K562 (cell line): Measurements from ENCODE around the gene ITPR1. TPM values are rescaled to one million over a fixed set of nuclear protein-coding genes. Genes with fewer than 3 reads are reported as not detected.
A peak's percentile ranks its signal among the peaks of the same experiment; 100 is the strongest.

Source experiments
- ATAC-seq: fragments of 200-7000 bp; cut with Tn5 transposase; 3 replicates; pipeline ENCODE4 v1.9.1; 2020; ENCODE audit warnings: moderate library complexity
- BruUV-seq: library from RNA; stranded (reverse); fragments of 400-500 nt; replicated peaks from 2 replicates; lab custom pipeline; 2021; lab: Mats Ljungman, UMichigan
- CTCF ChIA-PET: fragments of 300-600 bp; formaldehyde crosslinking; extraction: SDS; loops from one replicate; lab custom pipeline; 2021; ENCODE audit warnings: low intra/inter-chr PET ratio; lab: Yijun Ruan, JAX
- POLR2A ChIA-PET: fragments of 300-600, 350-650 bp; sonication (Branson Sonifier 250); formaldehyde crosslinking; extraction: SDS; loops from one replicate; lab custom pipeline; 2021; ENCODE audit warnings: antibody characterized with exemption, inconsistent platforms; lab: Yijun Ruan, JAX
- DNase-seq, 4 experiments: peaks; one replicate each; pipeline versions ENCODE4 v3.0.0 to v3.0.0-alpha.2; 2011 to 2018; ENCODE audit warnings: low spot score in 3 of 4, mixed read lengths in 3 of 4; ENCODE audit errors: extremely low read depth in 1 of 4
- FAIRE-seq: peaks from 2 replicates; lab custom pipeline; 2011; peaks lifted over from hg19 to GRCh38; lab: Jason Lieb, UNC
- H2AFZ ChIP-seq: 2 replicates; pipeline ENCODE4 v1.6.0; 2011; ENCODE audit warnings: low read depth, low read length, control low read depth, inconsistent platforms
- H3K27ac ChIP-seq: fragments of 200-600 bp; 3 replicates; pipeline ENCODE4 v1.8.0; 2011; ENCODE audit warnings: low read depth, mild to moderate bottlenecking, control low read depth, inconsistent platforms, low read length, moderate library complexity, mixed read lengths; ENCODE audit errors: extremely low read depth
- H3K27me3 ChIP-seq, 2 experiments: fragments of 300-600 bp in 1 of 2; 2 replicates in 1 of 2; 3 replicates in 1 of 2; pipeline versions ENCODE4 v1.6.0 to v1.8.0; 2011; ENCODE audit warnings: inconsistent platforms in 2 of 2, low read length in 2 of 2, mild to moderate bottlenecking in 1 of 2, mixed read lengths in 1 of 2, moderate library complexity in 1 of 2; ENCODE audit not compliant: control insufficient read depth in 2 of 2, insufficient read depth in 2 of 2
- H3K36me3 ChIP-seq: fragments of 300-600 bp; 3 replicates; pipeline ENCODE4 v1.8.0; 2011; ENCODE audit warnings: mild to moderate bottlenecking, low read length, inconsistent platforms; ENCODE audit not compliant: control insufficient read depth, insufficient read depth
- H3K4me1 ChIP-seq, 2 experiments: fragments of 200-600 bp in 1 of 2; replicated peaks in 1 of 2; 2 replicates in 1 of 2; 3 replicates in 1 of 2; pipeline versions ENCODE4 v1.5.1 to v1.8.0; 2011; ENCODE audit warnings: inconsistent platforms in 2 of 2, low read length in 2 of 2, mild to moderate bottlenecking in 1 of 2, mixed read lengths in 1 of 2, moderate library complexity in 1 of 2; ENCODE audit not compliant: control insufficient read depth in 2 of 2, insufficient read depth in 2 of 2
- H3K4me2 ChIP-seq: 2 replicates; pipeline ENCODE4 v1.6.1; 2011; ENCODE audit warnings: low read length, control low read depth, inconsistent platforms, mixed read lengths; ENCODE audit not compliant: insufficient read depth
- H3K4me3 ChIP-seq: fragments of 200-600 bp; sonication (generic), shearing (Covaris generic); 2 replicates; pipeline ENCODE4 v1.5.1; 2016; ENCODE audit warnings: control low read depth, inconsistent platforms
- H3K79me2 ChIP-seq: fragments of 200-600 bp; 3 replicates; pipeline ENCODE4 v1.8.0; 2011; ENCODE audit warnings: low read length, inconsistent platforms; ENCODE audit not compliant: control insufficient read depth, insufficient read depth
- H3K9ac ChIP-seq, 2 experiments: 2 replicates each; pipeline versions ENCODE4 v1.6.0 to v1.6.1; 2011; ENCODE audit warnings: low read depth in 2 of 2, low read length in 2 of 2, control low read depth in 1 of 2, inconsistent platforms in 1 of 2, mild to moderate bottlenecking in 1 of 2, mixed read lengths in 1 of 2; ENCODE audit not compliant: insufficient read depth in 1 of 2
- H3K9me1 ChIP-seq: one replicate; pipeline ENCODE4 v1.6.0; 2011; ENCODE audit warnings: inconsistent platforms, mild to moderate bottlenecking, low read length, moderate library complexity; ENCODE audit not compliant: control insufficient read depth, insufficient read depth
- H3K9me3 ChIP-seq: replicated peaks from 2 replicates; pipeline ENCODE4 v1.5.1; 2011; ENCODE audit warnings: low read depth, low read length, inconsistent platforms; ENCODE audit not compliant: control insufficient read depth, insufficient read depth
- H4K20me1 ChIP-seq: replicated peaks from 2 replicates; pipeline ENCODE4 v1.6.1; 2011; ENCODE audit warnings: low read length, inconsistent platforms, mixed read lengths; ENCODE audit not compliant: control insufficient read depth, insufficient read depth
- EGR1 ChIP-seq: fragments of 450-650 bp; conservative IDR thresholded peaks from 2 replicates; pipeline ENCODE4 v1.6.1; 2017; ENCODE audit warnings: mild to moderate bottlenecking
- ETV1 ChIP-seq: fragments of 450-650 bp; conservative IDR thresholded peaks from 2 replicates; pipeline ENCODE4 v1.6.1; 2016; ENCODE audit warnings: missing genetic modification characterization, control low read depth, low read depth, missing compliant biosample characterization
- WGBS: fragments of 100-300 bp; shearing (Covaris generic); methylation state at CpG from one replicate; pipeline ENCODE4 v1.1.6; 2016; ENCODE audit warnings: low coverage, mixed read lengths; ENCODE audit not compliant: insufficient coverage; ENCODE audit errors: missing lambda C conversion rate; 5-methylcytosine and 5-hydroxymethylcytosine counted together
- in situ Hi-C: fragments of 300-500 bp; cut with MboI; formaldehyde crosslinking; loops from 4 replicates; pipeline ENCODE4 v1.15.0; 2018; ENCODE audit warnings: inconsistent platforms, mixed read lengths
- intact Hi-C: fragments of 100-400 bp; cut with micrococcal nuclease; formaldehyde crosslinking; loops from 2 replicates; pipeline ENCODE4 v1.14.2; 2022
- polyA plus RNA-seq, 8 experiments: library from polyadenylated mRNA; depleted of rRNA in 4 of 8; stranded (reverse) in 5 of 8; unstranded in 3 of 8; fragments of >200 nt; fragmentation: Nextera tagmentation in 2 of 8; fragmentation: Illumina TruSeq in 1 of 8; extraction: Ambion mirVana in 2 of 8; extraction: Trizol in 1 of 8; gene quantifications; 2 replicates each; pipeline versions ENCODE4 v1.2.1 to v1.2.3, GENCODE V29; 2011 to 2014; ENCODE audit warnings: inconsistent platforms in 1 of 8, missing spikeins in 1 of 8
- total RNA-seq, 7 experiments: library from RNA; depleted of rRNA in 6 of 7; stranded (reverse); fragments of >200 nt in 6 of 7; fragmentation: Illumina TruSeq in 2 of 7; extraction: Trizol in 2 of 7; gene quantifications; 2 replicates each; pipeline versions ENCODE4 v1.2.1 to v1.2.3, GENCODE V29; 2011 to 2021; ENCODE audit warnings: low replicate concordance in 1 of 7
- TF ChIP-seq, protein P1 (sequence below): sonication (generic); formaldehyde crosslinking; IDR thresholded peaks from 2 replicates; pipeline ENCODE4 v1.8.0; 2023; ENCODE audit warnings: mild to moderate bottlenecking, missing genetic modification reagents

ITPR1 gene
- total and polyA plus RNA-seq, 9 of the 15 experiments (the other 6 are each of a cell fraction or from before 2014, with no cell fraction given): 22.4 to 40.0 (median 27.4) TPM

DNA sequence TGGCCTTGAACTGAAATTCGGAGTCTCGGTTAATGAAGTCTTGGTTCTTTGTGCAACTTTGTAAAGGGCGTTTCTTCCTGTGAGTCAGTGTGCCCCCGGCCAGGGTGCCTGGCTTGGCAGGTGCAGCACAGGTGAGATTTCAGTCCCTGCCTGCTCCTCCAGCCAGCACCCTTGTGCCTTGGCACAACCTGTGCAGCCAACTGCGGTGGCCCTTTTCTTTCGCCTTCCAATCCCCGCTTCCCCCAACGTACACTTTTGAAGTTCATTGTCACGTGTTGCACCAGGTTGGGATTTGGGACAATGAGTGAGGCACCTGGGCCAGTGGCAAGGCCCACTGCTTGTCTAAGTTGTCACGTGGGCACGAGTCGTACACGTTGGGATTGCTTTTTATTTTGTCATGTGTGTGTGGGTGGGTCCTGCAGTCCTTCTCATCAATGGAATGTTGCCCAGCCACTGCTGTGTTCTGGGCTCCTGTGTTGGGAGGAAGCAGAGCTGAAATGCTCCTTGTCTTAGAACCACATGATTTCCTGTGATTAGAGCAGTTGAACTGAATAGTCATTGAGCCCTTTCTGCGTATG lies 243.2 kb downstream of the ITPR1 start:
- Histone ChIP-seq H3K4me3 (no peak overlapping the region), H2AFZ (no peak overlapping the region), H3K4me1 (peaks cover 33 to 50% of the 10 kb centered on the region in 2 experiments), H4K20me1 (no peaks in the 10 kb centered on the region), H3K9ac (0 out of 4 replicates have a peak overlapping the region, but pooled peaks of 1 of the 2 experiments have one; percentile 39), H3K27me3 (no peaks in the 10 kb centered on the region), H3K36me3 (peaks cover 11% of the 10 kb centered on the region; the same call in 2 of the 3 replicates), H3K79me2 (no peaks in the 10 kb centered on the region), H3K4me2 (no peak overlapping the region), H3K9me3 (no peaks in the 10 kb centered on the region), H3K9me1 (no peaks in the 10 kb centered on the region), H3K27ac (no peak overlapping the region)
- CTCF ChIA-PET: no interaction called here
- WGBS: 82% methylated on average over 14 of the region's 14 CpGs
- POLR2A ChIA-PET: no interaction called here
- in situ Hi-C loops: no loop called here
- TF ChIP-seq EGR1: peak; percentile 32
- TF ChIP-seq, protein P1, sequence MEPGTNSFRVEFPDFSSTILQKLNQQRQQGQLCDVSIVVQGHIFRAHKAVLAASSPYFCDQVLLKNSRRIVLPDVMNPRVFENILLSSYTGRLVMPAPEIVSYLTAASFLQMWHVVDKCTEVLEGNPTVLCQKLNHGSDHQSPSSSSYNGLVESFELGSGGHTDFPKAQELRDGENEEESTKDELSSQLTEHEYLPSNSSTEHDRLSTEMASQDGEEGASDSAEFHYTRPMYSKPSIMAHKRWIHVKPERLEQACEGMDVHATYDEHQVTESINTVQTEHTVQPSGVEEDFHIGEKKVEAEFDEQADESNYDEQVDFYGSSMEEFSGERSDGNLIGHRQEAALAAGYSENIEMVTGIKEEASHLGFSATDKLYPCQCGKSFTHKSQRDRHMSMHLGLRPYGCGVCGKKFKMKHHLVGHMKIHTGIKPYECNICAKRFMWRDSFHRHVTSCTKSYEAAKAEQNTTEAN: no peak
- TF ChIP-seq ETV1 (tag): peak; percentile 23; the same call in 1 of the 2 replicates
- FAIRE-seq (no peak), DNase-seq (no peak), ATAC-seq (no peak)
- BruUV-seq: no TSS peak
- intact Hi-C loops: no loop called here
